WI38 (cell line): Measurements from ENCODE around the gene FBXL13.

Experiments used
- H3K4me3 ChIP-seq: 2 replicates; pipeline ENCODE4 v1.5.1; 2011; ENCODE audit warnings: low read depth, mild to moderate bottlenecking, control low read depth, low read length
- TF ChIP-seq, protein P1 (sequence below): IDR thresholded peaks from 2 replicates; pipeline ENCODE4 v1.5.1; 2012; ENCODE audit warnings: low read depth, mild to moderate bottlenecking, control low read depth, low read length

The FBXL13 gene

DNA sequence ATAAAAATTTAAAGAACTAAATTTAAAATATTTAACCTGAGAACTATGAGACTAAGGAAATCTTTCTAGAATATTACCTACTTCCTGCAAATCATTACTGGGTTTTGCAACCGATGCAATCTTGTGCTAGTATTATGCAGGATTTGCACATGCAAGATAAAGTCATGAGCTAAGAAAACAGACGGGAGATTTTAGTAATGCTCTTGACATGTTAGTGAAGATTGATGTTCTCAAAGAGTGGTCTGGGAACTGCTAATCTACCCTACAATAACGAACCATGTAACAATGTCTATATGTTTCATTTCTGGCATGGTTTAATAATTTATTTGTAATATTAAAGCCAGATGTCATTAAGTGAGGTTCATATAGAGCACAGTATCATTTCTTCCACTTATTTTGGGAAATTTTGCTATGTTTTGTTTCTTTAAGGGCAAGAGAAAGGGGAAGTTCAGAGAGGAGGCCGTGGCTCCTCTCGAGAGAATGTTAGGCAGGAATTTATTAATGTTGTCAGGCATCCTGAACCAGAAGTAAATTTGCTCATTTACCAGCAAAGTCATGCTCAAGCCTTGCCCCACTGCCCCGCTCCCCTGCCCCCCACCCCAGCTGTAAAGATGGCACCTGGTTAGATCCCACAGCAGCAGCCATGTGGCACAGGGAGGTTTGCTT, 139.0 kb downstream of the FBXL13 start:
- TF ChIP-seq, protein P1, sequence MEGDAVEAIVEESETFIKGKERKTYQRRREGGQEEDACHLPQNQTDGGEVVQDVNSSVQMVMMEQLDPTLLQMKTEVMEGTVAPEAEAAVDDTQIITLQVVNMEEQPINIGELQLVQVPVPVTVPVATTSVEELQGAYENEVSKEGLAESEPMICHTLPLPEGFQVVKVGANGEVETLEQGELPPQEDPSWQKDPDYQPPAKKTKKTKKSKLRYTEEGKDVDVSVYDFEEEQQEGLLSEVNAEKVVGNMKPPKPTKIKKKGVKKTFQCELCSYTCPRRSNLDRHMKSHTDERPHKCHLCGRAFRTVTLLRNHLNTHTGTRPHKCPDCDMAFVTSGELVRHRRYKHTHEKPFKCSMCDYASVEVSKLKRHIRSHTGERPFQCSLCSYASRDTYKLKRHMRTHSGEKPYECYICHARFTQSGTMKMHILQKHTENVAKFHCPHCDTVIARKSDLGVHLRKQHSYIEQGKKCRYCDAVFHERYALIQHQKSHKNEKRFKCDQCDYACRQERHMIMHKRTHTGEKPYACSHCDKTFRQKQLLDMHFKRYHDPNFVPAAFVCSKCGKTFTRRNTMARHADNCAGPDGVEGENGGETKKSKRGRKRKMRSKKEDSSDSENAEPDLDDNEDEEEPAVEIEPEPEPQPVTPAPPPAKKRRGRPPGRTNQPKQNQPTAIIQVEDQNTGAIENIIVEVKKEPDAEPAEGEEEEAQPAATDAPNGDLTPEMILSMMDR = no peak
- H3K4me3 ChIP-seq = no peak overlapping the region

DNA sequence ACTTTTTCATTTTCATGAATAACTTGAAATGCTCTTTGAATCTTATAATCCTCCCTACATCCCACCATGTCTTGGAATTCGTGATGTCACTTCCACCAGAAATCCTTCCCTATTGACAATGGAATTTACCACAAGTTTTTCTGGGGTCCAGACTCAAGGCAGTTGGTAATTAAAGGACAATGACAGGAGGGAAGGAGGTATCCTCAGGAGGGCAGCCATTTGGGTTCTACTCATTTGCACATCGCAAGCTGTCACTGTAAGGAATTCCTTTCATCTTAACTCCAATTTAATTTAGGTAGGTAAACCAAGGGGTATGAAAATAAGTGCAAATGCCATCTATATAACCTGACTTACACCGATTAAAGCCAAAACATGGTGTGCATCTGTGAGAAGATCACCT, 139.9 kb downstream of the FBXL13 start:
- TF ChIP-seq, protein P1 = no peak

DNA sequence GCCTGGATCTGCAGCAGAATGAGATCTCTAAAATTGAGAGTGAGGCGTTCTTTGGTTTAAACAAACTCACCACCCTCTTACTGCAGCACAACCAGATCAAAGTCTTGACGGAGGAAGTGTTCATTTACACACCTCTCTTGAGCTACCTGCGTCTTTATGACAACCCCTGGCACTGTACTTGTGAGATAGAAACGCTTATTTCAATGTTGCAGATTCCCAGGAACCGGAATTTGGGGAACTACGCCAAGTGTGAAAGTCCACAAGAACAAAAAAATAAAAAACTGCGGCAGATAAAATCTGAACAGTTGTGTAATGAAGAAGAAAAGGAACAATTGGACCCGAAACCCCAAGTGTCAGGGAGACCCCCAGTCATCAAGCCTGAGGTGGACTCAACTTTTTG, 140.4 kb downstream of the FBXL13 start:
- no peak overlapping the region for H3K4me3 ChIP-seq
- TF ChIP-seq, protein P1 = no peak

More for the DNA sequence above, 139.9 kb downstream of the FBXL13 start:
- H3K4me3 ChIP-seq = no peak overlapping the region

DNA sequence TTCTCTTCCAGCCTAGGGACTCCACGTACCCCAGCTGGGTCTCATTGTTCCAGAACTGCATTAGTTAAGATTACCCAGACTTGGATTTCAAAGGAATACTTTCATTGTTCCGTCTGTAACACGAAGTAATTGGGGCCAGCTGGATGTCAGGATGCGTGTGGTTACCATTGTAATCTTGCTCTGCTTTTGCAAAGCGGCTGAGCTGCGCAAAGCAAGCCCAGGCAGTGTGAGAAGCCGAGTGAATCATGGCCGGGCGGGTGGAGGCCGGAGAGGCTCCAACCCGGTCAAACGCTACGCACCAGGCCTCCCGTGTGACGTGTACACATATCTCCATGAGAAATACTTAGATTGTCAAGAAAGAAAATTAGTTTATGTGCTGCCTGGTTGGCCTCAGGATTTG, 140.8 kb downstream of the FBXL13 start:
- TF ChIP-seq, protein P1 = no peak
- no peak overlapping the region for H3K4me3 ChIP-seq

DNA sequence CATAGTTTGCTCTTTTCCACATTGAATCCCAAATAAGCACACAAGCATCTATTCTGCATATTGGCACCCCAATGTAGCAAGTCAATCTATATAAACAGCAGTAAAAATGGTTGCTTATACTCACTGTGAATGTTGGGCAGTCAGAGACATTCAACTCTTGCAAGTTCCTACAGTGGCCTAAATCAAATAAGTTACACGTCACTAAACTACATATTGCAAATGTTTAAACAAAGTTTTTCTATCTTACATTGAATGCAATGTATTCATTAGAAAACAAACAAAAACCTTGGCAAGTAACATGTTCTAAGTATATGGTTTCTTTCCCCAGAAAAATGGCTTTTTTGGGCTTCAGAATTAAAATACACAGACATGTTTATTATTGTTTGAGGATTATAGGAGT, 142.8 kb downstream of the FBXL13 start:
- TF ChIP-seq, protein P1 = no peak
- no peak overlapping the region for H3K4me3 ChIP-seq

DNA sequence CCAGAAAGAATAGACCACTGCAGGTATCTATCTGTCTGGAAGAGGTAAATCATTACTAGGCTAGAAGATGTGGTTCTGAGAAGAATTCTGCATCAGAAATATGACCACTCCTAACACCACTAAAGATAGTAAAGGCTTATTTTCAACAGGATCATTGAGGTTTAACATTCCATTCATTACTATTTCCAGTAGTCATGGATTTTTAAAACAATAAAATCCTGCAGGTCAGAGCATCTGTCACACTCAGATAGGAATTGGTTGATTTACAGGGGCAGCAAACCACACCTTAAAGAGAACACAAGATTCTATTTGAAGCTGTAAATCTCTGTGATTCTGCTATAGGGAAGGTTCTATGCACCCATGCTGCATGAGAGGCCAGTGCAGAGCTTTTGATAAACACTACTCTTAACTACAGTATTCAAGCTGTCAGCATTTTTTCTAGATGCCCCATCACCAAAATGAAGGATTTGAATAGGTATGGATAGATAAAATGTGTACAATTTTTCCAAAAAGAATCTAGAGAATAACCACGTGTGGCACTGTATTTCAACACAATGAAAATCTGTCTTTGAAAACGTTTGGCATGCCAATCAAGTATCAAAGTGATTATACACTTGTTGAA, 147.2 kb downstream of the FBXL13 start:
- TF ChIP-seq, protein P1 = no peak
- no peak overlapping the region for H3K4me3 ChIP-seq

DNA sequence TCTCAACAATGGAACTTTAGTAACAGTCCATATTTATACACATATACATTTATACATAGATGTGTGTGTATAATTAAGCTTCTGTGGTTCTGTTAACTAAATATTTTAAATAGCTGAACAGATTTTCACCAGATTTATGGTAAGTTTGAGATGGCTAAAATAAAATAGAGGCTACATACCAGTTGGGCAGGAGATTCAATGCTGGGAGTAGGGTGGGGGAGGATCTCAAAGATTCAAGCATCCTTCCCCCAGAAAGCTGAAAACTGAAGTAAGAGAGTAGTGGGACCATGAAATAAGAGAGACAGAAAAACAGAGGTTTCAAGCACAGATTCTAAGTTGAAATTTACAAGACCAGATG, 147.8 kb downstream of the FBXL13 start:
- no peak overlapping the region for H3K4me3 ChIP-seq
- TF ChIP-seq, protein P1 = no peak
